NB4 (cell line): ENCODE data around the gene CPLX1.
"Not testable (repeated sequence)": the region's sequence is repeated elsewhere in the genome, so short reads cannot be mapped to it uniquely, and the experiment has no call there.

ENCODE experiments used
- DNase-seq: peaks from one replicate; pipeline ENCODE4 v3.0.0; 2010; ENCODE audit warnings: low read depth
- H3K4me3 ChIP-seq: one replicate; pipeline ENCODE4 v1.5.1; 2011; ENCODE audit warnings: mild to moderate bottlenecking, low read depth, low read length, moderate library complexity
- MAX ChIP-seq: IDR thresholded peaks from 2 replicates; pipeline ENCODE4 v1.6.1; 2011; ENCODE audit warnings: low read depth, low read length
- MYC ChIP-seq: IDR thresholded peaks from 2 replicates; pipeline ENCODE4 v1.6.1; 2011; ENCODE audit warnings: low read depth, low read length
- POLR2A ChIP-seq: IDR thresholded peaks from 2 replicates; pipeline ENCODE4 v1.6.1; 2011; ENCODE audit warnings: mild to moderate bottlenecking; ENCODE audit not compliant: insufficient read length; ENCODE audit errors: extremely low read depth
- TF ChIP-seq, protein P1 (sequence below): IDR thresholded peaks from one replicate; pipeline ENCODE4 v1.5.1; 2012; ENCODE audit warnings: low read depth, low read length

Gene CPLX1

DNA sequence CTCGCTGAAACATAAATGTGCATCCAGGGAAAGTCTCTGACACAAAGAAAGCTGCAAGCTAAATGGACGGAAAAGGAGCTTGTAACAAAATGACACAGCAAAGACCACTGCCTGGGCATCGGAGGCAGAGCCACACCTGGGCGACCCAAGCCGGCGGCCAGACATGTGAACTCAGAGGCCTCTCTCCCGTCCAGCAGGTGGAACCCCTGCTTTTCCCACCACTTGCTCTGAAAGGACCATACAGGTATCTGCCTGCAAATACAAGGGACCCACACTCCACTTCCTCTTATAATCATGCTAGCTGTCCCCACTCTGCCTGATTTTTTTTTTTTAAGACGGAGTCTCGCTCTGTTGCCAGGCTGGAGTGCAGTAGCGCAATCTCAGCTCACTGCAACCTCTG is 12.0 kb downstream of the CPLX1 start:
- peak; percentile 42 for DNase-seq
- TF ChIP-seq, protein P1, sequence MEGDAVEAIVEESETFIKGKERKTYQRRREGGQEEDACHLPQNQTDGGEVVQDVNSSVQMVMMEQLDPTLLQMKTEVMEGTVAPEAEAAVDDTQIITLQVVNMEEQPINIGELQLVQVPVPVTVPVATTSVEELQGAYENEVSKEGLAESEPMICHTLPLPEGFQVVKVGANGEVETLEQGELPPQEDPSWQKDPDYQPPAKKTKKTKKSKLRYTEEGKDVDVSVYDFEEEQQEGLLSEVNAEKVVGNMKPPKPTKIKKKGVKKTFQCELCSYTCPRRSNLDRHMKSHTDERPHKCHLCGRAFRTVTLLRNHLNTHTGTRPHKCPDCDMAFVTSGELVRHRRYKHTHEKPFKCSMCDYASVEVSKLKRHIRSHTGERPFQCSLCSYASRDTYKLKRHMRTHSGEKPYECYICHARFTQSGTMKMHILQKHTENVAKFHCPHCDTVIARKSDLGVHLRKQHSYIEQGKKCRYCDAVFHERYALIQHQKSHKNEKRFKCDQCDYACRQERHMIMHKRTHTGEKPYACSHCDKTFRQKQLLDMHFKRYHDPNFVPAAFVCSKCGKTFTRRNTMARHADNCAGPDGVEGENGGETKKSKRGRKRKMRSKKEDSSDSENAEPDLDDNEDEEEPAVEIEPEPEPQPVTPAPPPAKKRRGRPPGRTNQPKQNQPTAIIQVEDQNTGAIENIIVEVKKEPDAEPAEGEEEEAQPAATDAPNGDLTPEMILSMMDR: no peak
- TF ChIP-seq MYC (no peak), POLR2A (no peak), MAX (no peak)
- no peak overlapping the region for H3K4me3 ChIP-seq

- DNase-seq: no peak
- H3K4me3 ChIP-seq: no peak overlapping the region
- TF ChIP-seq MAX (no peak), POLR2A (no peak), MYC (no peak)
- TF ChIP-seq, protein P1: no peak
Measured at GRCh38 chr4:808860-809570, 16.9 kb downstream of the CPLX1 start.

DNA sequence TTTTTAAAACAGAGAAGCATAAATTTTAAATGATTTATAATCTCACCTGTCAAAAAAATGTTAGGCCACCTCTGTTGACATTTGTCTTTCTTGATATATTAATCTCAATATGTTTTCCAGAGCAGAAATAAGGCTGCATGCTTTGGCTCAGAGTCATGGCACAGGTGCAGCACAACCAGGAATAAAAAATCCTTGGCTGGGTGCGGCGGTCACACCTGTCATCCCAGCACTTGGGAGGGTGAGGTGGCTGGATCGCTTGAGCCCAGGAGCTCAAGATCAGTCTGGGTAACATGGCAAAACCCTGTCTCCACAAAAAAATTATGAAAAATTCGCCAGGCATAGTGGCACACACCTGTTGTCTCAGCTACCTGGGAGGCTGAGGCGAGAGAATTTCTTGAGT is 18.1 kb downstream of the CPLX1 start:
- DNase-seq: no peak
- H3K4me3 ChIP-seq: no peak overlapping the region
- TF ChIP-seq, protein P1: no peak
- TF ChIP-seq POLR2A (no peak), MAX (no peak), MYC (no peak)

- DNase-seq, H3K4me3 ChIP-seq: not testable (repeated sequence)
Measured at GRCh38 chr4:806979-807378, 18.9 kb downstream of the CPLX1 start.

GRCh38 chr4:804804-805203 is 21.1 kb downstream of the CPLX1 start:
- no peak for DNase-seq
- TF ChIP-seq, protein P1: no peak
- TF ChIP-seq POLR2A (no peak), MYC (no peak), MAX (no peak)

DNA sequence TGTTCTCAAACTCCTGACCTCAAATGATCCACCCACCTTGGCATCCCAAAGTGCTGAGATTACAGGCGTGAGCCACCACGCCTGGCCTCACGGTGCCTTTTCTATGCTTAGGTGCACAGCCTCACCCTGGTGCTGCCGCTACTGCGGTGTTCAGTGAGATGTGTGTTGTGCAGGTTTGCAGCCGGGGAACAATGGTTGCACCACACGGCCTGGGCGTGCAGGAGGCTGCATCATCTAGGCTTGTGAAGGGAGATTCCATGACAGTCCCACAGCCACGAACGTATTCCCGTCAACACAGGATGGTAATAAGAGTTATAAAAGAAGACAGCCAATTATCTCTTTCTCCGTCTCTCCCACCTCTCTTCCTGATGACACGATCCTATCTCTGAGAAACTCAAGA is 22.0 kb downstream of the CPLX1 start:
- TF ChIP-seq, protein P1: no peak
- no peak for TF ChIP-seq MAX
- TF ChIP-seq MYC: no peak
- no peak for TF ChIP-seq POLR2A

More at GRCh38 chr4:804804-805203, 21.1 kb downstream of the CPLX1 start:
- H3K4me3 ChIP-seq: no peak overlapping the region

More for the DNA sequence above, 22.0 kb downstream of the CPLX1 start:
- DNase-seq: no peak
- H3K4me3 ChIP-seq: no peak overlapping the region
